VCaP (cell line): ENCODE measurements around the gene EGFLAM.

ENCODE experiments used
- H3K27ac ChIP-seq: fragments of 450-650 bp; 2 replicates; pipeline ENCODE4 v1.5.1; 2017
- CTCF ChIP-seq: fragments of 450-650 bp; conservative IDR thresholded peaks from 2 replicates; pipeline ENCODE4 v1.5.1; 2017; ENCODE audit warnings: mild to moderate bottlenecking, moderate library complexity

EGFLAM gene

GRCh38 chr5:38465702-38466423, 207.5 kb downstream of the EGFLAM start:
- no peak for TF ChIP-seq CTCF
- no peak overlapping the region for H3K27ac ChIP-seq

GRCh38 chr5:38466424-38467189, 208.2 kb downstream of the EGFLAM start:
- no peak overlapping the region for H3K27ac ChIP-seq
- TF ChIP-seq CTCF, result no peak

- no peak overlapping the region for H3K27ac ChIP-seq
Measured at GRCh38 chr5:38467353-38468040, 209.1 kb downstream of the EGFLAM start.

GRCh38 chr5:38468202-38468673, 209.9 kb downstream of the EGFLAM start:
- no peak for TF ChIP-seq CTCF
- H3K27ac ChIP-seq, result no peak overlapping the region

More at GRCh38 chr5:38467353-38468040, 209.1 kb downstream of the EGFLAM start:
- no peak for TF ChIP-seq CTCF

- H3K27ac ChIP-seq, result no peak overlapping the region
- no peak for TF ChIP-seq CTCF
Measured at GRCh38 chr5:38468978-38469706, 210.8 kb downstream of the EGFLAM start.

GRCh38 chr5:38469707-38470267, 211.4 kb downstream of the EGFLAM start:
- H3K27ac ChIP-seq, result no peak overlapping the region
- no peak for TF ChIP-seq CTCF
